OCI-LY7 (cell line): ENCODE results near the gene EIF4E1B. TPM values are rescaled to one million over a fixed set of nuclear protein-coding genes. Genes with fewer than 3 reads are reported as not detected.

Experiments
- BruUV-seq: library from RNA; stranded (reverse); fragments of 400-500 nt; replicated peaks from 2 replicates; lab custom pipeline; 2021; lab: Mats Ljungman, UMichigan
- CTCF ChIA-PET: fragments of 300-600 bp; sonication (Branson Sonifier 250); formaldehyde crosslinking; loops from one replicate; lab custom pipeline; 2022; ENCODE audit warnings: antibody characterized with exemption; ENCODE audit not compliant: unreplicated experiment; lab: Charles Lee
- POLR2A ChIA-PET: fragments of 300-600 bp; sonication (Branson Sonifier 250); formaldehyde crosslinking; loops from one replicate; lab custom pipeline; 2022; ENCODE audit warnings: antibody characterized with exemption; lab: Charles Lee
- DNase-seq: peaks from one replicate; pipeline ENCODE4 v3.0.0-alpha.2; 2015; ENCODE audit warnings: low spot score
- H2AFZ ChIP-seq: fragments of 200-600 bp; sonication (generic), shearing (Covaris generic); 2 replicates; pipeline ENCODE4 v1.6.1; 2014; ENCODE audit warnings: mild to moderate bottlenecking, antibody characterized with exemption, low read length, moderate library complexity
- H3K27ac ChIP-seq: fragments of 200-600 bp; sonication (generic); 2 replicates; pipeline ENCODE4 v1.5.1; 2014; ENCODE audit warnings: mixed run types, low read depth, mild to moderate bottlenecking, moderate library complexity, low read length, inconsistent platforms; ENCODE audit not compliant: poor library complexity, severe bottlenecking
- H3K36me3 ChIP-seq: fragments of 200-600 bp; sonication (generic); 2 replicates; pipeline ENCODE4 v1.6.1; 2014; ENCODE audit warnings: mild to moderate bottlenecking, antibody characterized with exemption, low read length, moderate library complexity, mixed read lengths; ENCODE audit not compliant: insufficient read depth
- H3K4me1 ChIP-seq: fragments of 200-600 bp; sonication (generic); 2 replicates; pipeline ENCODE4 v1.5.1; 2014; ENCODE audit warnings: mild to moderate bottlenecking, low read length; ENCODE audit not compliant: insufficient read depth, poor library complexity, severe bottlenecking
- H3K4me2 ChIP-seq: fragments of 200-600 bp; sonication (generic); 2 replicates; pipeline ENCODE4 v1.6.1; 2014; ENCODE audit warnings: mild to moderate bottlenecking, low read length
- H3K4me3 ChIP-seq: fragments of 200-600 bp; sonication (generic); 2 replicates; pipeline ENCODE4 v1.5.1; 2014; ENCODE audit warnings: mild to moderate bottlenecking, low read depth, low read length; ENCODE audit not compliant: poor library complexity, severe bottlenecking
- H3K79me2 ChIP-seq: fragments of 200-600 bp; sonication (generic); 2 replicates; pipeline ENCODE4 v1.6.1; 2016; ENCODE audit warnings: low read depth, mild to moderate bottlenecking, low read length, moderate library complexity, mixed read lengths; ENCODE audit not compliant: insufficient read depth
- H3K9me2 ChIP-seq: fragments of 200-600 bp; sonication (generic); 2 replicates; pipeline ENCODE4 v1.6.1; 2016; ENCODE audit warnings: mild to moderate bottlenecking, low read length, mixed read lengths; ENCODE audit not compliant: insufficient read depth
- H3K9me3 ChIP-seq: fragments of 200-600 bp; sonication (generic); 2 replicates; pipeline ENCODE4 v1.6.1; 2014; ENCODE audit warnings: mild to moderate bottlenecking, mixed run types, low read length, mixed read lengths
- H4K20me1 ChIP-seq: fragments of 200-600 bp; sonication (generic); 2 replicates; pipeline ENCODE4 v1.6.1; 2014; ENCODE audit warnings: mild to moderate bottlenecking, antibody characterized with exemption, low read length, moderate library complexity, mixed read lengths; ENCODE audit not compliant: insufficient read depth
- CTCF ChIP-seq: fragments of 200-600 bp; sonication (generic); conservative IDR thresholded peaks from 2 replicates; pipeline ENCODE4 v1.5.1; 2014; ENCODE audit warnings: mild to moderate bottlenecking, antibody characterized with exemption, low read length, moderate library complexity, mixed read lengths
- EZH2phosphoT487 ChIP-seq: fragments of 200-600 bp; sonication (generic); IDR thresholded peaks from 2 replicates; pipeline ENCODE4 v1.6.1; 2018; ENCODE audit warnings: low read depth, borderline replicate concordance, mild to moderate bottlenecking, mixed run types, antibody characterized with exemption, low read length, moderate library complexity, mixed read lengths
- intact Hi-C: fragments of 100-400 bp; cut with micrococcal nuclease; formaldehyde crosslinking; loops from one replicate; pipeline ENCODE4 v1.10.0; 2022; ENCODE audit not compliant: unreplicated experiment
- total RNA-seq, 2 experiments: library from RNA; depleted of rRNA in 1 of 2; stranded (reverse); fragments of >200 nt in 1 of 2; shearing (Covaris generic) in 1 of 2; gene quantifications; 2 replicates each; pipeline ENCODE4 v1.2.3, GENCODE V29; 2014 to 2022

The EIF4E1B gene
- total RNA-seq, 2 experiments from 2014 or later = 0.16 to 2.4 TPM

DNA sequence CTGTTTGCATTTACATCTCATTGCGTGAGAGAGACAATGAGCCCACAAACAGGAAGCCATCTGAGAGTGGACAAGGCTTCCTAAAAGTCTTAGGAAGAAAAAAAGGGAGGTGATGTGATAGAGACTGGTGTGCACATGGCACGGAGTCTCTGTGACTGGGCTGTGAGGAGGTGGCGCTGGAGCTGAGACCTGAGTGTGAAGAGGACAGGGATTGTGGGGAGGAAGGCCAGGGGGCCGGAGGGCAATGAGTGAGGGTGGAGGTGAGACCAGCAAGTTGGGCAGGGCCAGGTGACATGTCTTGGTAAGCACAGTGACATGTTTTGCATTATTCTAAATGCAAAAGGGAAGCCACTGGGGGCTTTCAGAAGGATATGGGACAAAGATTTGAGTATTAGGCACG lies 61.9 kb downstream of the EIF4E1B start:
- Histone ChIP-seq H2AFZ (no peak overlapping the region), H4K20me1 (no peaks in the 10 kb centered on the region), H3K4me2 (no peak overlapping the region), H3K27ac (no peak overlapping the region), H3K9me3 (no peaks in the 10 kb centered on the region), H3K4me1 (no peaks in the 10 kb centered on the region), H3K36me3 (no peaks in the 10 kb centered on the region), H3K9me2 (no peaks in the 10 kb centered on the region), H3K4me3 (no peak overlapping the region), H3K79me2 (no peaks in the 10 kb centered on the region)
- intact Hi-C loops = no loop called here
- no TSS peak for BruUV-seq
- TF ChIP-seq CTCF (no peak), EZH2phosphoT487 (no peak)
- ChIA-PET POLR2A (no interaction called here), CTCF (no interaction called here)
- no peak for DNase-seq

GRCh38 chr5:176692839-176693476 lies 62.5 kb downstream of the EIF4E1B start:
- Histone ChIP-seq H3K36me3 (no peaks in the 10 kb centered on the region), H3K4me3 (no peak overlapping the region), H3K9me3 (no peaks in the 10 kb centered on the region), H3K4me2 (no peak overlapping the region), H3K79me2 (no peaks in the 10 kb centered on the region), H3K4me1 (no peaks in the 10 kb centered on the region), H2AFZ (no peak overlapping the region), H3K9me2 (no peaks in the 10 kb centered on the region), H4K20me1 (no peaks in the 10 kb centered on the region), H3K27ac (no peak overlapping the region)
- ChIA-PET POLR2A (interaction anchor here (0.6 to 0.9 kb wide), 3 partner anchors 11 to 42 kb away, joined by 3 to 4 read pairs (median 3); no protein-coding TSS in a partner anchor), CTCF (no interaction called here)
- BruUV-seq = no TSS peak
- intact Hi-C loops = no loop called here
- no peak for DNase-seq
- TF ChIP-seq EZH2phosphoT487 (no peak), CTCF (no peak)

DNA sequence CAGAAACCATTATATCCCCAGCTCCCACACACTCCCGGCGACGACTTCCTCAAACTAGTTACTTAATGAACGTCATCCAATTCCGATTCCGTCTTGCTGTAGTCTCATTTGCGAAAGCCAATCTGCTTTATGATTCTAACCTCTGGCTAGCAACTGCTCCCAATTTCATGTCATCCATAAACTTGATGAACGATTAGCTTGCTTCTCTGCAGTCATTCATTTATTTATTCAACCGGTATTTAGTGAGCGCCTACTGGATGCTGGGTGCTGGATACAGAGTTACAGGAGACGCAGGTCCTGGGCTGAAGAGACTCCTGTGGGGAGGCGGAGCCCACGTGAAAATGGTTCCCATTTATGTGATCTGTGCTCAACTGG lies 63.0 kb downstream of the EIF4E1B start:
- intact Hi-C loops = no loop called here
- BruUV-seq = no TSS peak

More for the DNA sequence above, 63.0 kb downstream of the EIF4E1B start:
- H3K9me2 ChIP-seq = no peaks in the 10 kb centered on the region
- no peaks in the 10 kb centered on the region for H3K9me3 ChIP-seq
- H3K4me1 ChIP-seq = no peaks in the 10 kb centered on the region
- H4K20me1 ChIP-seq = no peaks in the 10 kb centered on the region
- no peak overlapping the region for H3K27ac ChIP-seq
- H3K36me3 ChIP-seq = no peaks in the 10 kb centered on the region
- no peak for DNase-seq
- H3K4me2 ChIP-seq = no peak overlapping the region
- H2AFZ ChIP-seq = no peak overlapping the region
- ChIA-PET POLR2A (interaction anchor here (0.6 to 0.9 kb wide), 2 partner anchors 11 to 12 kb away, joined by 3 to 4 read pairs; no protein-coding TSS in a partner anchor), CTCF (interaction anchor here (0.6 kb wide), 1 partner anchor 32 kb away, joined by 3 read pairs; no protein-coding TSS in a partner anchor)
- no peaks in the 10 kb centered on the region for H3K79me2 ChIP-seq
- TF ChIP-seq CTCF (no peak), EZH2phosphoT487 (no peak)
- H3K4me3 ChIP-seq = no peak overlapping the region
